NCI-H226 (cell line): Measurements from ENCODE around the gene CRY1.
A peak's percentile ranks its signal among the peaks of the same experiment; 100 is the strongest.

Experiments
- DNase-seq: peaks from one replicate; pipeline ENCODE4 v3.0.0-alpha.2; 2015

The CRY1 gene

DNA sequence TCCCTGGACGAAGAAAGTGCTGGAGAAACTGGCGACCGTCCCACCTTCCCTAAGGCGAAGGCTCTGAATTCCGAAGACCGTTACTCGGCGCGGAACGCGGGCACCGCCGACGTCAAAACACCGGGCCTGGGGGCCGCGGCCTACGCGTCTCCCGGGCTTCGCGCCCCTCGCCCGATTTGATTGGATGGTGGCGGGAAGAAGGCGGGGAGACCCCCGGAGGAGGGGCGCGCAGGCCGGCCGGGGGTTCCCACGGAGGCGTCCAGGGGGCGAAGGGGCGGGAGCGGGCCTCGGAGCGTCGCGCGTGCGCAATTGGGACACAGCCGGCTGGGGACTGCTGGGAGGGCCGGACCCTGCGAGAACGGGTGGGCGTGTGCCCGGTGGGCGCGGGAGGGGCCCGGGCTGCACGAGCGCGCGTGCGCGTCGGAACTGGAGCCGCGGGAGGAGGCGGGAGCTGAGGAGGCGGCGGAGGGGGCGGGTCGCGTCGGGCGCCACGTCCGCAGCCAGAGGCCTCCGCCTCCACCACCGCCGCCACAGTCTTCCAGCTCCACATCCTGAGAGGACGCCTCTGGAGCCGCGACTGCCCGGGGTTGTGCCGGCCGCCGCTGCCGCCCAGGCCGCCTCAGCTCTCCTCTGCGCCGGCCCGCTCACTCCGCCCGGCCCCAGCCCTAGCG, 137.8 kb downstream of the CRY1 start, which contains the start of gene TMEM263:
Gene TMEM263 (plus strand): TSS at position 531 of the 671 bp plus-strand sequence. CDS start 11,210 bp downstream, outside the sequence.
- DNase-seq, result peak; percentile 88

DNA sequence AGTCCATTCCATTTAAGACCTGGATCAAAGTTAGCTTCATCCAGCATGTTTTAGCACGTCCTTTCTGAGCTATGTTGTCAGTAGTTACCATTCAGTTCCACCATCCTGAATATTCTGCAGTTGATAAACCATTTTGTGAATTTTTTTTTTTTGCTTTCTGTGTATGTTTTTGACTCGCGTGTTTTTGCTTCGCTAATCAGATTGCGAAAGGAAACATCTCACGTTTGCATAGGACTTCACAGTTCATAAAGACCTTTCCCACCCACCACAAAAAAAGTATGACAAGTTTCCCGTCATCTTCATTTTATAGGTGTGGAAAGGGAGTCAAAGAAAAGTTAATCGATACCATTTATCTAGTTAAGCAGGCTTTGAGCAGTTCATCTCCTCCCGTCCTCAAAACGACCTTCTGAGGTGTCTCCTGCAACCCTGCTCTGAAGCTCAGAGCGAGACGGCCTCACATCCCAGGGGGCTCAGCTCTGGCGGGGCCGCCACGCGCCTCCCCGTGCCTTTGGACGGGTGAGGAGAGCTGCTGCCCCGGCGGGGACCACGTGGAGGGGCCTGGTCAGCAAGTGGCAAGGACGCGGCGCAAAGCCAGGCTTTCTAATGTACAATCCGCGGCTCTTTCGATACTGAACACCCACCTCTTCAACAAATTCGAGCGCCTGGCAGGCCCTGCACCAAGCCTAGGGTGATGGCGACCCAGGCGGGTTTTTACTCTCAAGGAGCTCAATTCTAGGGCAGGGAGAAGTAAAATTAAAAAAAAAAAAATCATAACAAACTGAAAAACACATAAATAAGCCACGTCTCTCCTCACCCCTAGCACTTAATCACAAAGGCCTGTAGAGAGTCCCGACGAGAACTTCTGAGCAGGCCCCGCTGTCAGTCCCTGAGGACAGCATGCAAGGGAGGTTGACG, 138.6 kb downstream of the CRY1 start:
- no peak for DNase-seq

DNA sequence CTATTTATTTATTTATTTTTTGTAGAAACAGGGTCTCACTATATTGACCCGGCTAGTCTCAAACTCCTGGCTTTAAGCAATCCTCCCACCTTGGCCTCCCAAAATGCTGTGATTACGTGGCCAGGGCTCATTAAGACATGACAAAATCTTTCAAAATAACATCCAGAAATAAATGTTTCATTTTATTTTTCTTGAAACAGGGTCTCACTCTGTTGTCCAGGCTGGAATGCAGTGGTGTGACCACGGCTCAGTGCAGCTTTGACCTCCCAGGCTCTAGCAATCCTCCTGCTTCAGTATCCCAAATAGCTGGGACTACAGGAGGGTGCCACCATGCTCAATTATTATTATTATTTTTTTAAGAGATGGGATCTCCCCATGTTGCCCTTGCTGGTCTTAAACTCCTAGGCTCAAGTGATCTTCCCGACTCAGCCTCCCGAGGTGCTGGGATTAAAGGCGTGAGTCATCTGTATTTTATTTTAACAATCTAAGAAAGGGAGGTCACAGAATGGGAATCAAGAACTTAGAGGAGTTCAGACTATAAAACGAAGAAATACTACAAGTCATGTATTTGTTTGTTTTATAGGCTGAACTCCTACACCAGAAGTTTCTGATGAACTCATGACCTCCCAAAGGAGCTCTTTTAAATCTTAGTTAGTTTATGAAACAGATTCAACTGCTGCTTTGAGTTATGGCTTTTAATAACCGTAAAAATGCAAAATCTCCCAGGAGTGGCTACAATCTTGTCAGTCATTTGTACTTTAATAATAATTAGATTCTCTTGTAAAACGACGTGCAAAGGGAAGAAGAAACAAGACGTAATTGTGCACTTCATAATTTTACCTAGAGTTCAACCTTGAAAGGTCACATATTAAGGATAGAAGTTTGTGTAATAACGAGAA, 139.7 kb downstream of the CRY1 start:
- DNase-seq, result peak; percentile 37

DNA sequence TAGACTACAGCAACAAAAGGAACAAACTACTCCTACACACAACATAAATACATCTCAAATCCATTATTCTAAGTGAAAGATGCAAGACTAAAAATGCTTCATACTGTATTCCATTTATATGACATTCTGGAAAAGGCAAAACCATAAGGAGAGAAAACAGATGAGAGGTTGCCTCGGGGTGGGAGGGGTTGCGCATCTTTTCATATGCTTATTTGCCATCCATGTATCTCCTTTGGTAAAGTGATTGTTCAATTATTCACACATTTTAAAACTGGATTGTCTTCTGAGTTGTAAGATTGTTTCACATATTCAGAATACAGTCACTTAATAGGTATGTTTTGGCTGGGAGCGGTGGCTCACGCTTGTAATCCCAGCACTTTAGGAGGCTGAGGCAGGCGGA, 142.8 kb downstream of the CRY1 start:
- no peak for DNase-seq

DNA sequence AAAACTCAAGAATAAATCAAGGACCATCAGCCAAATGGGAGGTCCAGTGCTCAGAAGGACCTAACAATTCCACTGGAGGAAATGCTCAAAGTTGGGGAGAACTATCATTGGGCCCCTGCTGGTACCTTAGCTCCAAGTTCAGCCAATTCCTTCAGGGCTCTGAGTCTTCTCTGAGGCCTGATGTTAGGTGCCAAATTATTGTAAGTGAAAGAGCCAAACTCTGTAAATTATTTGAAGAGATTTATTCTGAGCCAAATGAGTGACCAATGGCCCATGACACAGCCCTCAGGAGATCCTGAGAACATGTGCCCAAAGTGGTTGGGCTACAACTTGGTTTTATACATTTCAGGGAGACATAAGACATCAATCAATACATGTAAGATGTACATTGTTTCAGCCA, 145.9 kb downstream of the CRY1 start:
- DNase-seq, result no peak

DNA sequence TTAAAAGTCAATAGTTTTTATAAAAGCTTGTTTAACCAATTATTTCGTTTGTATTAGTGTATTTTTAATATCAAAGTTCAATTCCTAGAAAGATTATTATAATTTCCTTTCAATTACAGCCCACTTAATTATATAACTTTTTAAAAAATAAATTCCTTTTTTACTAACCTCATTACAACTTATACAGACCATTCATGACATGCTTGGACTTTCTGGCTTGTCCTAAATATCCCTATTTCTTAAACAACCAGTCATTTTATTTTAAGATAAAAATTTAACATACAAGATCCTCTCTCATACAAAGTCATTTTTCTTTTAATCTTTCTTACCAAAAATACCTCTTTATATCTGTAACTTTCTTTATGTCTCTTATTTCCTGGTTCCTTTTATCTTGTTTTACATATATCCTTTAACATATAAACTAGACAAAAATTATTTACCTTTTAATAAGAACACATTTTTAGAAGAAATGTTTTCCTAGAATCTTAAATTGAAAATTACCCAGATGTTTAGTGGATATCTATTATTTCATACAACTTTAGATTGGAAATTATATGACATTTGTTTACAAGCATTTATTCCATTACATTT, 148.0 kb downstream of the CRY1 start:
- DNase-seq, result no peak

DNA sequence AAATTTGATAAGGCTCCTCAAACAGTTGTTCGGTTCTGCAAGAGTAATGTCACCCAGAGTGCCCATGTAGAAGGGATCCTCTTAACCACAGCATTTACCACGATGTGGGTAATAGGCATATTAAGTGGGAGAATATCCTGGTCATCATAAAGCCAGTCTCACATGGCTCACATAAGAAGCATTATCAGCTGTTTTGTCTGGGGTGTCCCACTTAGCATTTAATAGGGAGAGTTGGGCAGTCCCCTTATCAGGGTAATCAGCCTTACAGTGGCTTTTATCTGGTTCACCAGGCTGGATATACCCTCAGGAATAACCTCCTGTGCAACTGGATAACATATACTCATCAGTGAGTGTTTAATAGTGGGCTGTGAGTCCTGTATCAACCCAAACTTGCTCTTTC, 150.6 kb downstream of the CRY1 start:
- DNase-seq, result no peak

DNA sequence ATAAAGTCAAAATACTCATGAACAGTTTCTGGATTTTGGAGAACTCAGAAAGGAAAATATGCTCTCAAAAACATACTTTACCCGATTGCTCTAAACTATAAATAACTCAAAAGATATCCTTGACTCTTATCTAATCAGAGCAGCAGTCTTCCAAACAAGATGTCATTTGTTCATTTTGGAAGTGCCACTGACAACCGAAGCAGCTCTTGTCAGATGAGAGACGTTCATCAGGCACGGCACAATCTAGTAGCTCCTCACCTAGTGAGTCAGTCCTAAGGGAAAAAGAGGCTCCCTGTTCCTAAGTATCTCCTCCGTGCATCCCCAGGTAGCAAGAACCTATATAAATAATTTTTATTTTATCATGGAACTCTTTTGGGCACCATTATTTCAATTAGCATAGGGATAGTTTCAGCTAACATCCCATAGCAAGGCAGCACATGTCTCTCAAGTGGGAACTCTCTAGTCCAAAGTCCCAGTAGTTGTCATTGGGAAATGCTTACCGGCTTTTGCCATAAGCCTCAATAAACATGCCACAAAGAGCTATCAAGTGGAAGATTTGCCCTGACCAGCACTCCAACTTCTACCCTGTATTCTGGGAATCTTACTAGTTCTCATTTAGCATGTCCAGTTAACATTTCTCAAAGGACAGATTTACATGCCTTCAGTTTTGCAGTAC, 151.7 kb downstream of the CRY1 start:
- DNase-seq, result no peak
